ENCODE results near the gene OXTR. TPM values are rescaled to one million over a fixed set of nuclear protein-coding genes. Genes with fewer than 3 reads are reported as not detected.

The OXTR gene
- under 1 TPM; 0.19 to 0.70 (median 0.52) TPM for total RNA-seq
- long read RNA-seq, donor 1: 0 reads
- long read RNA-seq, donor 2: 0 reads

DNA sequence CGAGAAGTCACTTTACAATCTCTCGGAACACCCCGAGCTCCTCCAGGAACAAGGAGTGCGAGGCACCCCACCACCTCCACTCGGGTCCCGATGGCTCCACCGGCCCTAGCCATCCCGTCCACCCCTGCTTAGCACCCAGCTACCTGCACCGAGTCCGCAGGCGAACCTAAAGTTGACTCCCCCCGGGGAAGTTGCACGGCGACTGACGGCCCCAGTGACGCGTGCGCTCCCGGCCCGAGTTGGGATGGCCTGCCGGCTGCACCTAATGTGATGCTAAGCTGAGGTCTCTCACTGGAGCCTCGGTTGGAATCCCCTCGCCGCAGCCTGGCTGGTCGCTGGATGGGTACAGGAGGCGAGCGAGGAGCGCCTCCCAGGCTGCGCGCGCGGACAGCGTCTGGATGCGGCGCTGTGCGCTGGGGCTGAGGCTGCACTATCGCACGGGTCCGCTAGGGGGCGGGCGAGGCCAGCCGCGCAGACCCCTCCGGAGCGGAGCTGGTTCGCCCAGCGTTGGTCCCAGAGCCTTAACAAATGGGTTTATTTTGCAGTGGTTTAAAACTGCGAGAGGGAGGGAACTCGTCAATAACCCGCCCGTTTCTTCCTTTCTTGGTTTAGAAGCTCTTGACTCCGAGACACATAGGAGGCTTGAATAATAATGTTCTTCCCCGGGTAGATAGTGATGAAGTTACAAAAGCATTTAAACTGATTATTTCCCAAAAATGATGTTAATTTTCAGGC lies at the start of gene OXTR:
TSS of gene OXTR (minus strand) at position 526 of the 735 bp plus-strand sequence. CDS start 1,426 bp downstream, outside the sequence.
- no peaks in the 10 kb centered on the region for H3K36me3 ChIP-seq (ENCODE audit: low read depth)
- H3K4me3 ChIP-seq: no peak within 1 kb of the TSS
- peaks cover 19% of the 10 kb centered on the region for H3K4me1 ChIP-seq (ENCODE audit: low read depth)
- DNase-seq: peak in 2 of 3 donors; percentile 64 to 69
- no peaks in the 10 kb centered on the region for H3K9me3 ChIP-seq
- ATAC-seq: peak; percentile 94
- TF ChIP-seq, protein P1, sequence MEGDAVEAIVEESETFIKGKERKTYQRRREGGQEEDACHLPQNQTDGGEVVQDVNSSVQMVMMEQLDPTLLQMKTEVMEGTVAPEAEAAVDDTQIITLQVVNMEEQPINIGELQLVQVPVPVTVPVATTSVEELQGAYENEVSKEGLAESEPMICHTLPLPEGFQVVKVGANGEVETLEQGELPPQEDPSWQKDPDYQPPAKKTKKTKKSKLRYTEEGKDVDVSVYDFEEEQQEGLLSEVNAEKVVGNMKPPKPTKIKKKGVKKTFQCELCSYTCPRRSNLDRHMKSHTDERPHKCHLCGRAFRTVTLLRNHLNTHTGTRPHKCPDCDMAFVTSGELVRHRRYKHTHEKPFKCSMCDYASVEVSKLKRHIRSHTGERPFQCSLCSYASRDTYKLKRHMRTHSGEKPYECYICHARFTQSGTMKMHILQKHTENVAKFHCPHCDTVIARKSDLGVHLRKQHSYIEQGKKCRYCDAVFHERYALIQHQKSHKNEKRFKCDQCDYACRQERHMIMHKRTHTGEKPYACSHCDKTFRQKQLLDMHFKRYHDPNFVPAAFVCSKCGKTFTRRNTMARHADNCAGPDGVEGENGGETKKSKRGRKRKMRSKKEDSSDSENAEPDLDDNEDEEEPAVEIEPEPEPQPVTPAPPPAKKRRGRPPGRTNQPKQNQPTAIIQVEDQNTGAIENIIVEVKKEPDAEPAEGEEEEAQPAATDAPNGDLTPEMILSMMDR (IDR thresholded peaks at IDR 0.05): peak; percentile 100
- intact Hi-C loops (cut with DNase I, micrococcal nuclease): no loop called here

DNA sequence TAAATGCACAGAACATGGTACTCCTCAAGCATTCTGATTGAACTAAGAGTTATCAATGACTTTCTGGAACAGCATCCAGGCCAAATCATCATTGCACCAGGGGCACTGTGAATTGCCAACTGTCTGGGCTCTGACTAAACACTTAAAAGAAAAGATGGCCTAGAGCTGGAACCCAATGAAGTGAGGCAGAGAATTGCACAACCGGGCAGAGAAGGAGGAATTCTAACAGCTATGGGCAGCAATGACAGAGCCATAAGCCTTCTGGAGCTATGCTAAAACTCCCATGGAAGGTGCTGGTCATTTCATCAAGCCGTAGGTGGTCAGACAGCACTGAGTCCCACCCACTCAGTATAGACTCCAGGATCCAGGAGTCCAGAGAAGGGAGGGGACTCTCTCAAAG lies 48.1 kb upstream of the OXTR start:
- intact Hi-C loops (cut with DNase I, micrococcal nuclease): no loop called here
- peaks cover 17% of the 10 kb centered on the region for H3K9me3 ChIP-seq
- H3K4me1 ChIP-seq (ENCODE audit: low read depth): no peaks in the 10 kb centered on the region
- ATAC-seq (no peak), DNase-seq (no peak)
- TF ChIP-seq, protein P1 (IDR thresholded peaks at IDR 0.05): no peak
- no peak overlapping the region for H3K4me3 ChIP-seq
- H3K36me3 ChIP-seq (ENCODE audit: low read depth): no peaks in the 10 kb centered on the region

DNA sequence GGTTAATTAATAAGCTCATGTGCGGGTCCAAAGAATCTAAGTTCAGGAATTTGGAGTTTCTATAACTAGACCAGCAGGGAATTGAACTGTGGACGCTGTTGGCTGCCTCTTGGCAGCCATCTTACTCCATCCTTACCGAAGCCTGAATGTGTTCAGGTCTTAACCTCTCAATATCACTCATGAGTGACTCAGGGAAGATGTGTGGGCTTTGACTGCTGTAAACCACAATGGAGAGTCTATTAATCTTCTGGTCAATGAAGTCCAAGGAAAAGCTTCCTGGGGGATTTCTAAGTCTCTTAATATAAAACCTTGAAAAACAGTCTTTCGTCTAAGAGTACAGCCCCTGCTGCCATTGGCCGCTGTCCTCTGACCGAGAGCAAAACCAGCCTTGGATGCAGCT lies 46.7 kb upstream of the OXTR start:
- ATAC-seq: no peak
- TF ChIP-seq, protein P1 (IDR thresholded peaks at IDR 0.05): no peak

DNA sequence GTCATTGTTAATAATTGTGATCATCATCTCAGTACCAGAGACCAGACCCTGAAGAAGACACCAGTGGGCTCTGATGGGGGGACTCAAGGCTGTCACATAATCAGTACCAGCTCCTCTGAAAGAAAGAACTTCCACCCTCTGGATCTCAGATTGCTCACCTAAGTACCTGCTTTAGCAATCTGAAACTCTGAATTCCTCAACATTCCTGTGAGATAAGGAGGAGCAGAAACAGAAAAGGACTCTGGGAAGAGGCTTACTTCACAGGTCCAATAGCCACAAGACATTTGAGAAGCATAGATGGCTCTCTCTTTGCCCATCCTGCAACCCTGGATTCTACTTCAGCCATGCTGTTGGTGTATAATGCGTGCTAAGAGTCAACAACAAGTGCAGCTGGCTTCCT lies 44.0 kb upstream of the OXTR start:
- Histone ChIP-seq H3K36me3 (ENCODE audit: low read depth) (no peaks in the 10 kb centered on the region), H3K9me3 (peaks cover 2% of the 10 kb centered on the region), H3K4me3 (no peak overlapping the region), H3K4me1 (ENCODE audit: low read depth) (no peaks in the 10 kb centered on the region)
- TF ChIP-seq, protein P1 (IDR thresholded peaks at IDR 0.05): no peak
- DNase-seq: no peak
- ATAC-seq: no peak
- intact Hi-C loops (cut with DNase I, micrococcal nuclease): no loop called here

More for the DNA sequence above, 46.7 kb upstream of the OXTR start:
- H3K9me3 ChIP-seq: peaks cover 17% of the 10 kb centered on the region
- H3K4me3 ChIP-seq: no peak overlapping the region
- no peaks in the 10 kb centered on the region for H3K36me3 ChIP-seq (ENCODE audit: low read depth)
- DNase-seq: no peak
- intact Hi-C loops (cut with DNase I, micrococcal nuclease): no loop called here
- no peaks in the 10 kb centered on the region for H3K4me1 ChIP-seq (ENCODE audit: low read depth)

DNA sequence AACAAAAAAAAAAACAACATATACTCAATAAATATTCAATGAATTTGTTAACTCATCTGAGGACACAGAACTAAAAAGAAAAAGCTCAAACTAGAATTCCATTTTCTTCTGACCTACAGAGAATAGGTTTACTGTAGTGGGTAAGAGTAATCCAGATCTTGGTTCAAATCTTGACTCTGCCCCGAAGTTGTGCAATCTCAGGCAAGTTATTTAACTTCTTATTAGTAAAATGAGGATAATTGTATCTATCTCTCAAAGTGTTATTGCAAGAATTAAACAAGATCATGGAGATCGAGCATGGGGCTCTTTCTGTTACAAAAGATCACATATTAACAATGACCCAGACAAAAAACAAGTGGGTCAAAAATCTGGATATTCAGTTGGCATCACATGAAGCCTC lies 41.1 kb upstream of the OXTR start:
- TF ChIP-seq, protein P1 (IDR thresholded peaks at IDR 0.05): no peak
- Histone ChIP-seq H3K4me3 (no peak overlapping the region), H3K36me3 (ENCODE audit: low read depth) (no peaks in the 10 kb centered on the region), H3K9me3 (no peaks in the 10 kb centered on the region), H3K4me1 (ENCODE audit: low read depth) (no peaks in the 10 kb centered on the region)
- intact Hi-C loops (cut with DNase I, micrococcal nuclease): no loop called here
- DNase-seq (no peak), ATAC-seq (no peak)

Data from mucosa of descending colon (tissue), 3 donors.